HG03159 (cell line): Measurements from ENCODE around the gene CALML3.

Experiments
- ATAC-seq: cut with Tn5 transposase; IDR thresholded peaks from one replicate; pipeline ENCODE4 v1.9.1; 2021; ENCODE audit warnings: mild to moderate bottlenecking, moderate library complexity; ENCODE audit not compliant: unreplicated experiment

The CALML3 gene

GRCh38 chr10:5506246-5506645 is 18.5 kb upstream of the CALML3 start:
- no peak for ATAC-seq

GRCh38 chr10:5506751-5507648 is 17.8 kb upstream of the CALML3 start:
- no peak for ATAC-seq

DNA sequence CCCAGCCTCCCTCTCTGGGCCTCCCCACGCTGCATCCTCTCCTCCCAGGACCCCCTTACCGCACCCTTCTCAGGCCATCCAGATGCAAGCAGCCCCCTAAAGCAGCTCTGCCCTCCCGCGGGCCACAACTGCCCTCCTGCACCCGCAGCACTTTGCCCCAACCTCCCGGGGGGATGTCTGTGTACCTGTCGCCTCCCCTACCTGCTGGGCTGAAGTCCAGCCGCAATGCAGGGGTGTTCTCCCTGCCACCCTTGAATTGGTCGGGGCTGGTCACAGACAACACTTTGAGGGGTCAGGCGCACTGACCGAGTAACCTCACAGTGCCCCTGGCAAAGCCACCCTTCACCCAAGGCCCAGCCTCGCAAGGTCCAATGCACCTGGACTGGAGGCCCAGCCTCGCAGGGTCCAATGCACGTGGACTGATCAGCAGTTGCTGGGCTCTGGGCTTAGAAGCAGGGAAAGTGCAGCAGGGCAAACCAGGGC is 17.1 kb upstream of the CALML3 start:
- ATAC-seq = no peak

- no peak for ATAC-seq
These were observed 16.6 kb upstream of the CALML3 start for GRCh38 chr10:5508161-5508604.

GRCh38 chr10:5508786-5509185 is 16.0 kb upstream of the CALML3 start:
- ATAC-seq = no peak

GRCh38 chr10:5509236-5509635 is 15.5 kb upstream of the CALML3 start:
- no peak for ATAC-seq

- no peak for ATAC-seq
These were observed 15.1 kb upstream of the CALML3 start for GRCh38 chr10:5509691-5510090.

DNA sequence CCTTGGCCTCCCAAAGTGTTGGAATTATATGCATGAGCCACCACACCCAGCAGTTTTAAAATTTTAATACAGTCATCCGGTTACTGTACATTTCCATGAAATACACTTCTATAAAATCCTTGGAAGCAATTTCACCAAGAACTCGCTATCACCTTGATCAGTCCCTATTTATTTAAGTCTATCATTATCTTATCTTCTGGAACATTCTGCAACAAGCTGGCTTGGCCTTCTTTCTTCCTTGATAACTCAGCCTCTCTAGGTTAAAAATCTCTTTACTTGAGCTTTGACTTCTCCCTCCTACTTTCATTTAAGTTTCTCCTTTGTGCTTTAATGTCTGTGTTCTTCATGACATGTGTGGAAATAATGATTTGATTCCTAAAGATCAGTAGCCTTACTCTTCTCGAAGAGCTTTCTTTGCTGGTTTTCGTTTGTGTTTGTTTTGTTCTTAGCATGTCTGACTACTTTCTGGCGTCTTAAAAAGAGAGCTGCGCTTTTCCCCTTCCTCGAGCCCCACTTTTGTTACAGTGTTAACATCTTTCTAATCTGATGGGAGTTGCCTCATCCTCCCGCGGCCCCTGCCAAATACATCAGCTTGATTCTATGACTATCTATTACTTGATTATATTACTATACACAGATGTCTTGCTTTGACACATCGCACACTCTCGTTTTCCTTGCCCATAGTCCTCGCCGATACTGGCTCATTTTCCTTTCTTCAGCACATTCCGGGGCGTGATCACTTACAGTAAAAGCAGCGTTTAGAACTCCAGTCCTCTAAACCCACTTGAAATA is 14.3 kb upstream of the CALML3 start:
- ATAC-seq = no peak

DNA sequence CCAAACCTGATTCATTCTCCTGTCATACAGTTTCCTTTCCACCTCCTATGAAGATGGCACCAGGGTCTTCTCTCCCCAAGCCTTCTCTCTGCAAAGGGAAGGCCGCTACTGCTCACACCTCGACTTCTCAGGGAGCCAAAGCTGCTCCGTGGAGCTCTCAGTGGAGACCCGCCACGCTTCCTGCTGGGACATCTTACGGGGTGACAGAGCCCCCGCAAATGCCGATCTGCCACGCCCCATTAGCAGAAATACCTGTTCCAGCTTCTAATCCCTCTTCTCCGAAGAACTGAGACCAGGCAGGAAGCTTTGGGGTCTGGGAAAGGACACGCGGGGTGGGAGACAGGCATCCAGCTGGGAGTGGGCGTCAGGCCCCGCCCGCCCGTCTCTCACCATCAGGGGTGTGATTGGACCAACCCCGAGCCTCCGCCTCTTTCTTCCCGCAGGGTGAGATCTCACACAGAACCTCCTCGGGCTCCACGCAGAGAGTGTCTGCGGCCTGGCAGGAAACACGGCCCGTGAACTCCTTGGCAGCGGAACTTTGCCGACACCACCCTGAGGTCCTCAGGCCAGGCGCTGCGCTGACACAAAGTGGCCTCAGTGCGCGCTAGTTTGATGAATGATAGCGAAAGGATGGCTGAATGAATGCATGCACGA is 13.4 kb upstream of the CALML3 start:
- ATAC-seq = no peak

GRCh38 chr10:5511885-5512280 is 12.9 kb upstream of the CALML3 start:
- no peak for ATAC-seq

- no peak for ATAC-seq
These were observed 12.4 kb upstream of the CALML3 start for GRCh38 chr10:5512331-5512730.

- ATAC-seq = no peak
These were observed 11.7 kb upstream of the CALML3 start for GRCh38 chr10:5512881-5513612.

DNA sequence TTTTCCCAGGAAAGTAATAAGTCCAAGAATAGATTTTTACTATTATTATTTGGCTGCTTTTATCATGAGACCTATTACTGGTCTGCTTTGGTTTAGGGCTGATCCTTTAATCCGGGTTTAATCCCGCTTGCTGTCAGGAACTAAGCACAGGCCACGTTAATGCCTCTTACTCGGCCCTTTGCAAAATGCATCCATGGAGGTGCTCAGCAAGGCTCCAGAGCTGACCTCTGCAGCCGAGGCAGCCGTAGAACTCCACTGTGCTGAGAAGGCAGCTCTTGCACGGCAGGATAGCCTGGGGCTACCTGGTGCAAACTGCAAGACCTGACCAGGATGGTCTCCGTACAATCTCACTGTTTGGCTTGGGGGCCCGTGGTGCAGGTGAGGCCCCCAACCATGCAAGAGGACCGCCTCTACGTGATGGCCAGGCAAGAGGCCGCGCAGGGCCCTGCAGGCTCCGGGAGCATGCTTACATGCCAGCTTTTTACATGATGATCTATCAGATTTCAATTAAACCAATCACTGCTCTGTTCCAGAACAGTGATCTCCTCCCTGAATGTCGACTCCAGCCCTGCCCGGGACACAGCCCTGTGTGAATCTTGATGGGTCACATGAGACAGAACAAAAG is 10.4 kb upstream of the CALML3 start:
- ATAC-seq = no peak

DNA sequence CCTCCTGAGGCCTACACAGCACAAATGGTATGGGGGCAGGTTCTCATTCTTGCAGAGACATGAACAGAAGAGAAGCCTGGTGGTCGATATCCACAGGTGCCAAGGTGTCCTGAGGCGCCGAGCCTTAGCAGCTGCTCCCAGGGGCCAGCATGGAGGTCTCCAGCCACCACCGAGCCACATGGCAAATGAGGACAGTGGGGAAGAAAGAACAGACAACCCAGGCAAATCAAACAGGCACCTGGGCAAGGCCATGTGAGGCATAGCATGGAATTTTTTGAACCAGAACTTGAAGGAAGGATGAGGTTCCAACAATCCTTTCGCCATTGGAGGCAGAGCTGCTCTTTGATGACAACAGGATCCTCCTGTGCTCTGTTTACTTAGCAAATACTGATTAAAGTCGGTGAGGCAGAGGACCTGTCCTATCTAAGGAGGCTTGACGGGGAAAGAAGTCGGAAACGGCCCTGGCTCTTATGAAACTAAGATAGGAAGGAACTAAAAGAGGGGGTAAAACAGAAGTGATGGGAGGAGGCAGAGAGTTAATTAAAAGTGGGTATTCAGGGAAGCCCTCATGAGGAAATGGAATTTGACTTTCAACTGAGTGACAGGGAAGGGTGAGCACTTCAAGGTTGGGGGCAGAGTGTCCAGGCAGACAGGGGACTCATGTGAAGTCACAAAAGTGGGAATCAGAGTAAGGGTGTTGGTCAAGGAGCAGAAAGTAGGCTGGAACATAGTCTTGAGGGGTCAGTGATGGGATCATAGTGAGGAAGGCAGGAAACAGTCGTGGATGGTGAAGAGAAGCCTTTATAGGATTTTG is 8.6 kb upstream of the CALML3 start:
- ATAC-seq = no peak

DNA sequence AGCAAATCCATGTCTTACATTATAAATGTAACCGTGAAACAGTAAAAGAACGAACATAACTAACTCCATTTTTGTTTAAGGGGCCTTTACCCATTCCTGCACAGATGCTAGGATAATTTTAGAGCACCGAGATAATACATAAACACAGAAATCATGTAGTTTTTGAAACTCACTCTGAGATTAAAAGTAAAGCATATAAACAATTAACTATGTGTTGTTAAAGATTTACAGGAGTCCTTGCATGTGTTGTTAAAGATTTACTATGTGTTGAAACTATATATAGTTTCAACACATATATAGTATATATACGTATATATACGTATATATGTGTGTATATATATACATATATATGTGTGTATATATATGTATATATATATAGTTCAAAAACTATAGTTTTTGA is 7.2 kb upstream of the CALML3 start:
- no peak for ATAC-seq

DNA sequence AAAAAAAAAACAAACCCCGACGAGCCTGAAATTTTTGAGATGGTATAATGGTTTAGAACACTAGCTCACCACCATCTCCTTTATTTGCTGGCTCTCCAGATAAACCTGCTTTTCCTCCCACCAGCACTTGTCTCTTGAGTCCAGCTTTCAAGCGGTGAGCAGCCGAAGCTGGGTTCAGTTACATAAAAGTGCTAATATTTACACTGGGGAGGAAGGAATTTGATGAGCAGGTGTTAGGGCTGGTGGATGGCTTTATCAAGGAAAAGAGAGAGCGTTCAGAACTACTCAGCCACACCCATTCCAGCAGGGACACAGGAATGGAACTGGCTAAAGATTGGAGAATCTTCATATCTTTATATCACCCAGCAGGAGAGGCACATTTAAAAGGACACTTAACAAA is 6.6 kb upstream of the CALML3 start:
- ATAC-seq = no peak

GRCh38 chr10:5519054-5519453 is 5.7 kb upstream of the CALML3 start:
- ATAC-seq = no peak

- no peak for ATAC-seq
These were observed 1.7 kb upstream of the CALML3 start for GRCh38 chr10:5522913-5523560.
